ENCODE measurements around the gene KIAA1217. TPM values are rescaled to one million over a fixed set of nuclear protein-coding genes. Genes with fewer than 3 reads are reported as not detected.

KIAA1217 gene
- total RNA-seq, 1 donor from 2014 or later = 54.3 TPM

DNA sequence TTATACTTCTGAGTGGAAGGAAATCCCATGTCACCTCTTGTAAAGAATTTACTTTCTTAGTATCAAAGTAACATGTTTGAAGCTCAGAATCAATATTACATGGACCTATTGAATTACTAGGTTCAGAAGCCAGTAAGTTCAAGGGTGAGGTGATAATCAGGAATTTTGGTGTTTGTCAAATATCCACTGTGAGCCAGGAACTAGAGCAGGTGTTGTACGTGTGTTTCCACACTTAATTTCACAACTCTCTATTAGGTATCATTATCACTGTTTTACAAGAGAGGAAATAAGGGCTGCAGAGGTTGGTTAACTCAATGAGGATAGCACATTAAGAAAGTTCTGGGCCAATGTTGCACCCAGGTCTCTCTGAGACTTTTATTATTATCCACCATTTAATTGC, 130.4 kb downstream of the KIAA1217 start:
- H3K36me3 ChIP-seq = no peaks in the 10 kb centered on the region
- H3K4me1 ChIP-seq = peaks cover under 1% of the 10 kb centered on the region
- H3K9me3 ChIP-seq = no peaks in the 10 kb centered on the region
- no peaks in the 10 kb centered on the region for H3K27me3 ChIP-seq
- no peak for DNase-seq (ENCODE audit: extremely low spot score in 2 of 2)
- H3K27ac ChIP-seq = no peak overlapping the region
- H3K4me3 ChIP-seq = no peak overlapping the region
- TF ChIP-seq, protein P1, sequence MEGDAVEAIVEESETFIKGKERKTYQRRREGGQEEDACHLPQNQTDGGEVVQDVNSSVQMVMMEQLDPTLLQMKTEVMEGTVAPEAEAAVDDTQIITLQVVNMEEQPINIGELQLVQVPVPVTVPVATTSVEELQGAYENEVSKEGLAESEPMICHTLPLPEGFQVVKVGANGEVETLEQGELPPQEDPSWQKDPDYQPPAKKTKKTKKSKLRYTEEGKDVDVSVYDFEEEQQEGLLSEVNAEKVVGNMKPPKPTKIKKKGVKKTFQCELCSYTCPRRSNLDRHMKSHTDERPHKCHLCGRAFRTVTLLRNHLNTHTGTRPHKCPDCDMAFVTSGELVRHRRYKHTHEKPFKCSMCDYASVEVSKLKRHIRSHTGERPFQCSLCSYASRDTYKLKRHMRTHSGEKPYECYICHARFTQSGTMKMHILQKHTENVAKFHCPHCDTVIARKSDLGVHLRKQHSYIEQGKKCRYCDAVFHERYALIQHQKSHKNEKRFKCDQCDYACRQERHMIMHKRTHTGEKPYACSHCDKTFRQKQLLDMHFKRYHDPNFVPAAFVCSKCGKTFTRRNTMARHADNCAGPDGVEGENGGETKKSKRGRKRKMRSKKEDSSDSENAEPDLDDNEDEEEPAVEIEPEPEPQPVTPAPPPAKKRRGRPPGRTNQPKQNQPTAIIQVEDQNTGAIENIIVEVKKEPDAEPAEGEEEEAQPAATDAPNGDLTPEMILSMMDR (IDR thresholded peaks at IDR 0.05) = no peak
- TF ChIP-seq POLR2AphosphoS5 (IDR thresholded peaks at IDR 0.05; ENCODE audit: insufficient read depth in 1 of 2, low read depth in 1 of 2) = no peak
- no peak for TF ChIP-seq POLR2A (IDR thresholded peaks at IDR 0.05)
- intact Hi-C loops (cut with DNase I) = no loop called here

DNA sequence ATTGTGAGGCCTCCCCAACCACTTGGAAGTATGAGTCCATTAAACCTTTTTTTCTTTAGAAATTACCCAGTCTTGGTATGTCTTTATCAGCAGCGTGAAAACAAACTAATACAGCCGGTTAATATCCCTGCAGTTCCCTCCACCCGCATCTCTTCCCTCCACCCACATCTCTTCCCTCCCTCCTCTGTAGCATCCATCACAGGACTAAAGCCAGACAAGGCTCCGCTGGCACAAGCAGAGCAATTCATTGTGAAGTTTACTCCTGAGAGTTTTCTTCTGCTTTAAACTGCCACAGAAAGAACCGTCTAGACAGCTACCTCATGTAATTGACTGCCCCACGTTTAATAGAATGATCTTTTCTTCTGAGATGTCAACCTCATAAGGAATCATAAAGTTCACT, 131.5 kb downstream of the KIAA1217 start:
- H3K36me3 ChIP-seq = no peaks in the 10 kb centered on the region
- no peak for TF ChIP-seq POLR2A (IDR thresholded peaks at IDR 0.05)
- no peak for TF ChIP-seq POLR2AphosphoS5 (IDR thresholded peaks at IDR 0.05; ENCODE audit: insufficient read depth in 1 of 2, low read depth in 1 of 2)
- TF ChIP-seq, protein P1 (IDR thresholded peaks at IDR 0.05) = no peak
- H3K4me3 ChIP-seq = no peak overlapping the region
- no peaks in the 10 kb centered on the region for H3K9me3 ChIP-seq
- no peak overlapping the region for H3K27ac ChIP-seq
- no peaks in the 10 kb centered on the region for H3K27me3 ChIP-seq
- intact Hi-C loops (cut with DNase I) = no loop called here
- DNase-seq (ENCODE audit: extremely low spot score in 2 of 2) = no peak
- H3K4me1 ChIP-seq = peaks cover 6% of the 10 kb centered on the region

DNA sequence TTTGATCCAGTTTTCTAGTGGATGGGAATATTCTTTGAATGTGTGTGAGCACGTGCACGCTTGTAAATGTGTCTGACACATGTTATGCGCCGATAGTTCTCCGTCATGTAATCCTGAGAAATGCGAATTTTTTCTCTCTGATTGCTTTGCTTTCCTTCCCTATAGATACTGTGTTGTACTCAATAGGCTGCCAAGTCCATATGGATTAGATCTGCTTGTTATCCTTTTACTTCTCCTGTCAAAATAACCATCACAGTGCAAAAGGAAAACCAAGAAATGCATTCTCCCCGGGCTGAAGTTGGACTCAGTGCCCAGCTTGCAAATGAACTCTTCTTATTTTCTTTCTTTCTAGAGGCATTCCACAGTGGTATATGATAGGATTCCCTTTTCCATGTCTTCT, 131.9 kb downstream of the KIAA1217 start:
- Histone ChIP-seq H3K4me3 (no peak overlapping the region), H3K36me3 (no peaks in the 10 kb centered on the region), H3K27me3 (no peaks in the 10 kb centered on the region), H3K27ac (no peak overlapping the region), H3K4me1 (peaks cover 6% of the 10 kb centered on the region), H3K9me3 (no peaks in the 10 kb centered on the region)
- intact Hi-C loops (cut with DNase I) = no loop called here
- TF ChIP-seq POLR2A (IDR thresholded peaks at IDR 0.05) = no peak
- TF ChIP-seq, protein P1 (IDR thresholded peaks at IDR 0.05) = no peak
- no peak for TF ChIP-seq POLR2AphosphoS5 (IDR thresholded peaks at IDR 0.05; ENCODE audit: insufficient read depth in 1 of 2, low read depth in 1 of 2)
- DNase-seq (ENCODE audit: extremely low spot score in 2 of 2) = no peak

DNA sequence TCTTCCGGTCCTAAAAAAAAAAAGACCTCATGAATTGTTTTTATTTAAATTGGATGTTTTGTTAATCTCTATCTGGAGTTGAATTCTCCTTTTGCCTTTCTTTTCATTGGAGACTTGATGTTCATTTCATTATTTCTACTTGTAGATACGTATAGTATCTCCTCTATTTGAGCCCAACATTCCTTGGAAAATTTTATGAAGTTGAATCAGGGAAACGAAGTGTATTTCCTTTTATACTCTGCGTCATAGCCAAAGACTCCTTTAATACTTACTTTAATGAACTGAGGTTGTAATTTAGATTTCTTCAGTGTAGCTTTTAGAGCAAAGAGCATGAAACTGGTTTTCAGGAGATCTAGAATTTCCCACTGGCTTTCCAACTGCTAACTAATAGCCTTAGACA, 132.4 kb downstream of the KIAA1217 start:
- Histone ChIP-seq H3K36me3 (no peaks in the 10 kb centered on the region), H3K27me3 (no peaks in the 10 kb centered on the region), H3K27ac (no peak overlapping the region), H3K4me1 (peaks cover 6% of the 10 kb centered on the region), H3K4me3 (no peak overlapping the region), H3K9me3 (no peaks in the 10 kb centered on the region)
- TF ChIP-seq POLR2AphosphoS5 (IDR thresholded peaks at IDR 0.05; ENCODE audit: insufficient read depth in 1 of 2, low read depth in 1 of 2) = no peak
- TF ChIP-seq, protein P1 (IDR thresholded peaks at IDR 0.05) = no peak
- no peak for TF ChIP-seq POLR2A (IDR thresholded peaks at IDR 0.05)
- DNase-seq (ENCODE audit: extremely low spot score in 2 of 2) = no peak
- intact Hi-C loops (cut with DNase I) = no loop called here

DNA sequence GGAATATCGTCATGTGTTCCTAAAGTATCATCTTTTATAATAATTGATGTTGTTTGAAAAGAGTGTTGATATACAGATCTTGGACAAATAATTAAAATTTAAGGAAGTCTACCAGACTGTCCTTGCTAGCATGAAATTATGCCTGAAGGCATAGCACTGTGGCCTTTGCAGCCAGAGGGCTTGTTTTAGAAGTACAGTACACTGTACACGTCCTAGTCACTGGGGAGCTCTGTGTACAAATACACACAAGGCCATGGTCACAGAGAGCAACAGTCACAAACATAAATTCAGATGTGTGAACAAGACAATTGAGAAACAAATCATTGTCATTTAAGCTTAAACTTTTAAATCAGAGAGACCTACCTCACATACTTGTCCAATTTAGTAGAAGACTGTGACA, 133.0 kb downstream of the KIAA1217 start:
- Histone ChIP-seq H3K9me3 (no peaks in the 10 kb centered on the region), H3K4me3 (no peak overlapping the region), H3K27ac (no peak overlapping the region), H3K4me1 (peaks cover 6% of the 10 kb centered on the region), H3K36me3 (no peaks in the 10 kb centered on the region), H3K27me3 (no peaks in the 10 kb centered on the region)
- intact Hi-C loops (cut with DNase I) = no loop called here
- TF ChIP-seq POLR2AphosphoS5 (IDR thresholded peaks at IDR 0.05; ENCODE audit: insufficient read depth in 1 of 2, low read depth in 1 of 2) (no peak), POLR2A (IDR thresholded peaks at IDR 0.05) (no peak)
- TF ChIP-seq, protein P1 (IDR thresholded peaks at IDR 0.05) = no peak
- no peak for DNase-seq (ENCODE audit: extremely low spot score in 2 of 2)
